Femur (tissue), 1 donor: ENCODE measurements around the gene ALDH6A1.

Experiments used
- DNase-seq: peaks from one replicate; pipeline ENCODE4 v3.0.0-alpha.2; 2017

ALDH6A1 gene

DNA sequence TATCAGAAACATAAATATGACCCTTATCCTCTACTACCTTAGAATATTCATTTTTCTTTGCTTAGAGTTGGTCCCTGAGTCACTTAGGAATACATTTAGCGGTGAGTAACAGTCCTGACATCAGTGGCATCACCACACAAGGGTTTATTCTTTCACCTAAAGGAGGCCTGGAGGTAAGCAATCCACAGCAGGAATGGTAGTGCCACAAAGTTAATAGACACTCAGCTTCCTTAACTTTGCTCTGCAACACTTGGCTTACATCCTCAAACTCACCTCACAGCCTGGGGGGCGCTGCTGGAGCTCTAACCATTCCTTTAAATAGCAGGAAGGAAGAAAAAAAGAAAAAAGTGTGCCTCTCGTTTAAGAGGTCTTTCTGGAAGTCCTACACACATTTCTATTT lies 36.0 kb downstream of the ALDH6A1 start:
- no peak for DNase-seq

DNA sequence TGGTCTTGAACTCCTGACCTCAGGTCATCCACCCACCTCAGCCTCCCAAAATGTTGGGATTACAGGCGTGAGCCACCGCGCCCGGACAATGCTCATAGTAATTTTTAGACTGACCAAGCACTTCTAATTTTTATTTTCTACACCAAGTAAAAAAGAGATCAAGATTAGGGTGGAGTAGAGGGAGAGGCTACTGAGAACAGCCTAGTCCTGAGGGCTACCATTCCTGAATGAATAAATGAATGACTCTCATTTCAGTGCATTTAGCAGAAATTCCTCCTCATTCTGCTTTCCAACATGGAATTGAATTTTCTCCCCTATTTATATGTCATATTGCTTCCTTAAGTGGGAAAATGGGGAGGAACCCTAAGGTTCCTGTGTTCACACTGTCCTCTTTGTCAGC lies 38.7 kb downstream of the ALDH6A1 start:
- DNase-seq: no peak

DNA sequence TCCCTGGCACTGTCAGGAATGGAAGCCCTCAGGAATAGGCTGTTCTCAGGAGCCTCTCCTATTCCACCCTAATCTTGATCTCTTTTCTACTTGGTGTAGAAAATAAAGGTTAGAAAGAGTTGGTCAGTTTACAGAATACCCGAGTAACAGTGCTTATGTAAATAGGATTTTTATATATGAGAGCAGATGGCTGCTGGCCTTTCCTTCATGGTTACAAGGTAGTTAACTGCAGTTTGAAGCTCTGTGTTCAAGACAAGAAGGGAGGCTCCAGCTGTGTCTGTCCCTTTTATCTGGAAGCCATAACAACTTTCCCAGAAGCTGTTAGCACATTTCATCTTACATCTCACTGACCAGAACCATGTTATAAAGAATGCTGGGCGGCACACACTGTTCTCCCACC lies 42.0 kb downstream of the ALDH6A1 start:
- no peak for DNase-seq

DNA sequence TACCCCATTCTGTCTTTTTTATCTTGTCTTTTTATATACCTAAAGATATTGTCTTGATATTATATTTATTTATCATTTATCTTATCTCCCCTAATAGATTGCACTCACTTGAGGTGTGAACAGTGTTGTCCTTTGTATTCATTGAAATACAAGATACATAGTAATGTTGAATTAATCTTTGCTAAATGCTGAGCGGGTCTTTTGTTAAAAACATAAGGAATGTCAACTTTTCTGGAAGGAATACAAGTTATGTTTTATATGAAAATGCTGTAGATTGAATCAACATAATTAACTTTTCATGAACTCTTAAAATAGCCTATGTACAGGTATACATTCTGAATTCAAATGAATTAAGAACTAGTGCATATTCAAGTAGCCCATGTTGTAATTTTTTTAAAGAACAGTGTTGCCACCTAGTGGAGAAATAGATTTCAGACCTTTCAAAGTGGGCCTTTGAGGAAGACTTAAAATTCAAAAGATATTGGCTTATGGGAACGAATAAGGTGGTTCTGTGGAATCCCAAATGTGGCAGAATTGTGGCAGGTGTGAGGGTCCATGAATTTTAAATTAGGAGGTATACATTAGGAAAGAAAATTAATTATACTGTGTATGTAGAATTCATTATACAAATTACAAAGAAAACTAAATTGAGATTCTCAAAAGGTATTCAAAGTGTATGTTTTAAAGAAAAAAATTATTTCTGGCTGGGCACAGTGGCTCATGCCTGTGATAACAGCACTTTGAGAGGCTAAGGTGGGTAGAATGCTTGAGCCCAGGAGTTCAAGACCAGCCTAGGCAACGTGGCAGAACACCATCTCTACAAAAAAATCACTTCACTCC lies 46.0 kb downstream of the ALDH6A1 start:
- no peak for DNase-seq

DNA sequence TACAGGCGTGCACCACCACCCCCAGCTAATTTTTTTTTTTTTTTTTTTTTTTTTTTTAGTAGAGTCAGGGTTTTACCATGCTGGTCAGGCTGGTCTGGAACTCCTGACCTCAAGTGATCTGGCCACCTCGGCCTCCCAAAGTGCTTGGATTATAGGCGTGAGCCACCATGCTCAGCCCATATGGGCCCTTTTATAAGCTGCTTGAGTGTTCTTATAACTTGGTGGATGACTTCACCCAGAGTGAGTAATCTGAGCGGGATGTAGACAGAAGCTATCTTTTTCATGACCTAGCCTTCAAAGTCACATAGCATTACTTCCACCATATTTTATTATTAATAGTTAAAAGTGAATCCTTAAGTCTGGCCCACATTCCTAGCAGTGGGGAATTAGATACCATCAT lies 48.7 kb downstream of the ALDH6A1 start:
- DNase-seq: no peak

DNA sequence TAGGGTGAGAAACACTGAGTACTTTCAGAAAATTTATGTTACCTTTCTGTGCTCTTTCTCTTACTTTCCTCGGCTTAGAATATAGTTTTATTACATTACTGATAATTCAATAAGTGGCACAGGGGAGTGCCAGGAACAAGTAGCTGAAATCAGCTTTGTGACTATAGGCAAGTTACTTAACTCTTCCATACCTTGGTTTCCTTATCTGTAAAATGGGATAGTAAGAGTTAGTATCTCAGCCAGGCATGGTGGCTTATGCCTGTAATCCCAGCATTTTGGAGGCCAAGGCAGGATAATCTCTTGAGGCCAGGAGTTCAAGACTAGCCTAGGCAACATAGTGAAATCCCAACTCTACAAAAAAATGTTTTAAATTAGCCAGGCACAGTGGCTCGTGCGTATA lies 49.7 kb downstream of the ALDH6A1 start:
- DNase-seq: no peak

DNA sequence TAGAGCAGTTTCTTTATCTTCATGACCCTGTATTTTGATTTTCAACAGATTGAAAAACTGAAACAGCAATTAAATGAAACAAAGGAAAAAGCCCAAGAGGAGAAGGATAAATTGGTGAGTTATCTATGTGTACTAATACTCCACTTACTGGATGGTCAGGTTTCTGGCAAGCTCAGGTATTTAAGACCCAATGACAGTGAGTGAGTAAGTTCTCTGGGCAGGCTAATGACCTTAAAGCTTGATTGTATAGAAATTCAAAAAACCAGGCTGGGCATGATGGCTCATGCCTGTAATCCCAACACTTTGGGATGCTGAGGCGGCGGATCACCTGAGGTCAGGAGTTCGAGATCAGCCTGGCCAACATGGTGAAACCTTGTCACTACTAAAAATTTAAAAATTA lies 55.1 kb downstream of the ALDH6A1 start:
- no peak for DNase-seq

DNA sequence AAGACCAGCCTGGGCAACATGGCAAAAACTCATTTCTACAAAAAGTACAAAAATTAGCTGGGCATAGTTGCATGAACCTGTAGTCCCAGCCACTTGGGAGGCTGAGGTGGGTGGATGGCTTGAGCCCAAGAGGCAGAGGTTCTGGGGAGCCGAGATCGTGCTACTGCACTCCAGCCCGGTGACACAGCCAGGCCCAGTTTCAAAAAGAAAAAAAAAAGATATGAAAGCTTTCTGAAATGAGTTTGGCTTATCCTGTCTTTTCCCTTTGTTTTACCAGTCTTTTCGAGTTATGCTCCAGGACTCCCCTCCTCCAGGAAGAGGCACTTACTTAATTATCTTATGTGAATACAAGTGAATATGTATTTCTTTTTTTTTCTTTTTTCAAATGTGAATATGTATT lies 61.9 kb downstream of the ALDH6A1 start:
- no peak for DNase-seq

DNA sequence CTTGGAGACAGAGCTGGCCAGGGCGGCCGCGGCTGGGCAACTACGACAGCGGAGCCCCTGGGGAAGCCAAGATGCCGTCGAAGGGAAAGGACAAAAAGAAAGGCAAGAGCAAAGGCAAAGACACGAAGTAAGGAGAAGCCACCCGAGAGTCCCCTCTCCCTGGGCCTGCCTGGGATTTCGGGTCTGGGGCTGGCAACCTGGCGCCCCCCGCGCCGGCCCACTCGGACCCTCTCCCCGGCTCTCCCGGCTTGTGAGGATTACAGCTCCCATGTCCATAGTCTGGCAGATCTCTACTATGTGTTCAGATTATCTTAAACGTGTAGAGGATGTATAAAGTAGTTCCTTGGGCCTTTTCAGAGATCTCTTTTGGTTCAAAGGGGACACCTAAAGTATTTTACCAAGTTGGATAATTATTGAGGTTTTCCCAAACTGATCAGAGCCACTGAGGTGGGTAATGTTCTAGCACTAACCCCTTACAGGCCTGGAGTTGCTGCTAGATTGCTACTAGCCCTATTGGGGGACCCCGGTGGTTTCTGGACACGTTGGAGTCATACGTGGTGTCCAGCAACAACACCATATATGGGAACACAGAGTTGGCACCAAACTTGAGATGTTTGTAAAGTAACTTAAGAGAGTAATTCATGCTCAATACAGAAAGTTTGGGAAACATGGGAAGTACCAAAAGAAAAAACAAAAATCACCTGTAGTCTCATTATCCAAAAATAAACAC lies 64.7 kb downstream of the ALDH6A1 start:
- DNase-seq: peak; percentile 51

DNA sequence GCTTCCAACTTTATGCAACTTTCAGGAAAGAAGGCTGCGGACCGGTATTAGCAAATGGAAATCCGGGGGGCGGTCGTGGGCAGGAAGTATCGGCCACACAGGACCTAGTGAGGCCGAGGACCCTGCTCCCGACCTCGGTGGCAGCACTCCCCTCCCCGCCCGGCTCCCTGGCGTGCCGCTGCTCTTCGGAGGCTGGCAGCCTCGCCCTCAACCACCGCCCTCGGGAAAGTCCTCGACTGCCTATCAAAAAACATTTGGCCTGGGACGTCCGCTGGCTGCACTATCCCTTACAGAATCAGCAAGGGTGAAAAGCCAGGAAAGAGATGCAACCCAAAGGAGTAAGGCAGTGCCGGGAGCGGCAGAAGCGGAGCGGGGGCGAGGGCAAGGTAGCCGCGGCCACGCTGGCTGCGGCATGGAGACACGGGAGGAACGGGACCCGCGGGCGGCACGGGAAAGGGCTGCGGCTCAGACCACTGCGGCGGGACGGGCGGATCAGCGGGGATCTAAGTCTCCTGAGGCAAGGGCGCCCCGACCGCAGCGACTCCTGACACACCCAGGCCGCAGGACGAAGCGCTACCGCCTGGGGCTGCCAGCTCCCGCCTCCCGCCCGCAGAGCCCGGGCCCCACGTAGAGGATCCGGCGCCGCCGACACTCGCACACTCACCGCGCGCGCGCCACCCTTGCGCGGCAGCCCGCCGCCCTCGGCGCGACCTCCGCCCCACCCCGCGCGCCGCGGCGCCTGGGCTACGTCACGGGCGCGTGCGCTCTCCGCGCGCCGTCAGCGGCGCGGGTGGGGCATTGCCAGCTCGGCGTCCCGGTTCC lies 65.5 kb downstream of the ALDH6A1 start, which contains the start of the genes BBOF1 and ENTPD5:
Gene BBOF1, plus strand, starts transcription at position 764 of the 822 bp plus-strand sequence. CDS start 130 bp downstream, outside the sequence.
Gene ENTPD5, minus strand, starts transcription at position 703 of the 822 bp plus-strand sequence. CDS start 31,186 bp downstream, outside the sequence.
- peak; percentile 92 for DNase-seq

DNA sequence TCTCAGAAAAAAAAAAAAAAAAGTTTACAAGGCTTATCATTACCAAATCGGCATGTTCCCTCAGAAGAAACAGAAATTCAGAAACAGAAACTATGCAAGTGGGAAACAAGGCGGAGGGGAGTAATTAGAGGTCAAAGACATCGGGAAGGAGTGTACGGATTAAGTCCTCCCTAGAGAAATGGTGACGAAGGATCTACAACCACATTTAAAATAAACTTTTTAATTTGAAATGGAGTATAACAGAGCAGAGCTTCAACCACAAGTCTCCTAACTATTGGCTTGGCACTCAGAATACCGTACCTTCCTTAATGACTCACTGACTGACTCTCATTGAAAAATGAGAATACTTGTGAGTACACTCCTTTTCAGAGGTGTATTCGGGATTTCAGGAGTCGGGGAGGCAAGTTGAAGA lies 66.1 kb downstream of the ALDH6A1 start:
- peak; percentile 18 for DNase-seq

DNA sequence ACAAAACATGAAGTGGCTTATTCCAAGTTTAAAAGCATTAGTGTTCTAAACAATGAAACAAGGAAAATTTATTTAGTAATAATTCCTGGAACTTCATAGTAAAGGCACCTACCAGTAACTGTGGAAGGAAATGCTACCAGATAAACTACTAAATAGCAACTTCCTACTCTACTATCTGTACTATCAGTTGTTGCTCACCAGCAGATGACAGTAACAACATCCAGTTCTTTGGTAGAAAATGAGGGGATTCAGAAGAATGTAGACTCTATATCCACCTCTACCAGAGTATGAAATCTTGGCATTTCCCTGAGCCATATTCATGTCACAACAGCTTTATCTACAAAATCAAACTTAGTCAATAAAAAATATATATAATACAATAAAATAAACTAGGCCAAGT lies 68.3 kb downstream of the ALDH6A1 start:
- no peak for DNase-seq

DNA sequence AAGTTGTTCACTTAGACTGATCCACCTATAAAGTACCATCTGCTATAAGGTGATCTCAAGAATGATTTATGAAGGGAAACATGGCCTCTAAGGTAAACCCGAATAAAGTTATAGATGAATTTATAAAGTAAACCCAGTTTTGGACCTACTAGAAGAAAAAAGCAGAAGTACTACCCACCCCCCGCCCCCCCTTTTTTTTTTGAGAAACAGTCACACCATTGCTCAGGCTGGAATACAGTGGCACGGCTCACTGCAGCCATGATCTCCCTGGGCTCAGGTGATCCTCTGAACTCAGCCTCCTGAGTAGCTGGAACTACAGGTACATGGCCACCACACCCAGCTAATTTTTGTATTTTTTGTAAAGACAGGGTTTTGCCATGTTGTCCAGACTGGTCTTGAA lies 69.1 kb downstream of the ALDH6A1 start:
- DNase-seq: no peak

DNA sequence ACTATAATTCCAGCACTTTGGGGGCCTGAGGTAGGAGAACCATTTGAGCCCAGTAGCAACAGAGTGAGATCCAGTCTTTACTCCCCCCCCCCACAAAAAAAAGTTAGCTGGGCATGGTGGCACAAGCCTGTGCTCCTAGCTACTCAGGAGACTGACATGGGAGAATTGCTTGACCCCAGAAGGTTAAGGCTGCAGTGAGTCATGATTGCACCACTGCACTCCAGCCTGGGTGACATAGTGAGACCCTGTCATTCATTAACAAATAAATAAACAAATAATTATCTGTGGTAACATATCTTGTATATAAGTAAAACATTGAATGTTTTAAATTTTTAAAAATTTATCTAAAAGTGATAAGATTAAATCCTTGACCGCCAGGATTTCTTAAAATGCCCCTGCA lies 70.0 kb downstream of the ALDH6A1 start:
- DNase-seq: no peak

DNA sequence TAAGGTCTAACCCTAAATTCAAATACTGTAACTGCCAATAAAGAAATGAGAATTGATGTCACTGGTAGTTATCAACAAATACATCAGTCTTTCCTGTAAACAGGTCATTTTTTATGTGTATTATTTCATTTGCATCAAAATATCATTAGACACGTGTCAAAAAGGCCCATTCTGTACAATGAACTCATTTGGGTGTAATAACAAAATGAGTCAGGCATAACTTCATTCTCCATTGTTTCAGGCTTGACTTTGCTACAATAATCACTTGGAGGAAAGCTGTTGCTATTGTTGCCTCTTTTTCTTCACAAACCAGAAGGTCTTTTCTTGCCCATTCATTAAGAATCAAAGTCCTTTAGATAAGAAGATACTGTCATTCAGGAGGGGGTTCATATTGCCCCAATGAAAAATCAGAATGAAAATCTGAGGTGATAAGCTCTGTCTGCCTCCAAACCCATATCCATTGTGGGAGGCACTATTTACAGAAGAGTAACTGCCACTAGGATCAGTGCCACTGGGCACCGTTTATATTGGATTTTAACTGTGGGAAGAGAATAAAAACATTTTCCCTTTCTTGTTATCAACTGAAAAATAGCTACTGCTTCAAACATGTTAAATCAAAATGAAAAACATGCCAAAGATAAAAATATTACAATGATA lies 75.3 kb downstream of the ALDH6A1 start:
- DNase-seq: no peak
